Fibroblast of skin of abdomen (primary cell): ENCODE results near the gene N4BP2L1.

Source experiments
- DNase-seq: peaks from one replicate; pipeline ENCODE4 v3.0.0-alpha.2; 2013

N4BP2L1 gene

DNA sequence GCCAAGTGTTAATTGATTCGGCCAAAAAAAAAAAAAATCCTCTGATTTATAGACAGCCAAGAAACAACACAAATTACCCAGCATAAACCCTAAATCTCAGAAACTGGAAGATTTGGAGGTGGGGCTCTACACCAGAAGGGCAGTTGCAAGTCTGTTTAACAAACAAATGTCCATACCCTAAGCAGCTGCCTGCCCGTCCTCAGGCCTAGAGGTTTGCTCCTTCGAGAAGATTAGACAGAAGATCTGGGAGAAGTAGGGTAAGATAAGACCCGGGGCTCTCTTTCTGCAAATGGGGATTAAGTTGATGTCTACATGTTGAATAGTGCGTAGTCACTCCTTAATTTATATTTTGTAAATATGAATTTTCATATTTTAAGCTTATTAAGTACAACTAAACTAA lies 3.4 kb upstream of the N4BP2L1 start:
- no peak for DNase-seq

DNA sequence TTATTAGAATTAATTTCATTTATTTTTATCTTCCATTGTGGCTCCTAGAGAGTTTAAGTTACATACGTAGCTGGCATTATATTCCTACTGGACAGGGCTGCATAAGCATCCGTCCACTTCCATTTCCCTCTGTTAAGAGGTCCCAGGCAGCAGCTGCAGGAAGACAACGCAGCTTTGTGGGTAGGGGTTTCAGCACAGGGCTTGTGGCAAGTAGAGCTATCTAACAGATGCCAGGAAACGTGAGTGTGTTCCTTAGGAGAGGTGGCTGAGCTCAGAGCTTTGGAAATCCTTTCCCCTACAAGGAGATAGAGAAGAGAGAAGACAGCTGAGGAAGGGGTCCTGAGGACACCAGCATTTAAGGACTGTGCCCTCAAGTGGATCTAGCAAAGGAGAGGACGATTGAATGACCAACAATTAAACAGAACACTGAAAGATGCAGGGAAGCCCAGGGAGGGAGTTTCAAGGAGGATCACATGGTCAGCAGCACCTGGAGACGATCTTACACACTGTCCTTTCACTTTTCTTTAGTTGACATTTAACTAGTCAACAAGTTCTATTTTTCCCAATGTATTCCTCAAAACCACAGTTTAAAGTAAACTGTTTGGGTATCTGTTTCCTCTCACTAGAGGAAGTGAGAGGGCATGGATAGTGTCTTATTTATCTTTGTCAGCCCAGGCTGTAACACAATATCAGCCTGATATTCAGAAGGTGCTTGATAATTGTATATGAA lies 2.3 kb upstream of the N4BP2L1 start:
- DNase-seq = no peak

GRCh38 chr13:32429433-32429909 lies 1.5 kb upstream of the N4BP2L1 start:
- no peak for DNase-seq

- DNase-seq = no peak
These were observed 877 bp upstream of the N4BP2L1 start for GRCh38 chr13:32428581-32429432.

GRCh38 chr13:32426990-32427851 lies 709 bp downstream of the N4BP2L1 start:
- peak; percentile 10 for DNase-seq

GRCh38 chr13:32426191-32426989 lies 1.5 kb downstream of the N4BP2L1 start:
- DNase-seq = no peak

GRCh38 chr13:32425158-32425557 lies 2.8 kb downstream of the N4BP2L1 start:
- DNase-seq = no peak

DNA sequence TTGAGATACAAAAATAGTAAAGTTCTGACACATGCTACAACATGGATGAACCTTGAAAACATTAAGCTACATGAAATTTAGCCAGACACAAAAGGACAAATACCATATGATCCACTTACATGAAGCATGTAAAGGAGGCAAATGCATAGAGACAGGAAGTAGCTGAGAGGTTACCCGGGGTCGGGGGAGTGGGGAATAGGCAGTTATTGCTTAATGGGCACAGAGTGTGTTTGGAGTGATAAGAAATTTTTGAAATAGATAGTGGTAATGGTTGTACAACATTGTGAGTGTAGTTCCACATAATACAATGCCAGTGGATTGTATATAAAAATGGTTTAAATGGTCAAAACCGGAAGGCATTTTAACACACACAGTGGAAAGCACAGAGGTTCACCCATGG lies 4.3 kb downstream of the N4BP2L1 start:
- DNase-seq = no peak

GRCh38 chr13:32419862-32420261 lies 8.1 kb downstream of the N4BP2L1 start:
- DNase-seq = no peak

DNA sequence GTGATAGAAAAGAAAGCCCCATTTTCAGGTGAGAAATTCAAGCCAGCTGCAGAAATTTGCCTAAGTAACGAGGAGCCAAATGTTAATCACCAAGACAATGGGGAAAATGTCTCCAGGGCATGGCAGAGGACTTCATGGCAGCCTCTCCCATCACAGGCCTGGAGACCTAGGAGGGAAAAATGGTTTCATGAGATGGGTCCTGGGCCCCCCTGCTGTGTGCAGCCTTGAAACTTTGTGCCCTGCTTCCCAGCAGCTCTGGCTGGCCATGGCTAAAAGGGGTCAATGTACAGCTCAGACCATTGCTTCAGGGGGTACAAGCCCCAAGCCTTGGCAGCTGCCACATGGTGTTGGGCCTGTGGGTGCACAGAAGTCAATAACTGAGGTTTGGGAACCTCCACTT lies 9.9 kb downstream of the N4BP2L1 start:
- no peak for DNase-seq

DNA sequence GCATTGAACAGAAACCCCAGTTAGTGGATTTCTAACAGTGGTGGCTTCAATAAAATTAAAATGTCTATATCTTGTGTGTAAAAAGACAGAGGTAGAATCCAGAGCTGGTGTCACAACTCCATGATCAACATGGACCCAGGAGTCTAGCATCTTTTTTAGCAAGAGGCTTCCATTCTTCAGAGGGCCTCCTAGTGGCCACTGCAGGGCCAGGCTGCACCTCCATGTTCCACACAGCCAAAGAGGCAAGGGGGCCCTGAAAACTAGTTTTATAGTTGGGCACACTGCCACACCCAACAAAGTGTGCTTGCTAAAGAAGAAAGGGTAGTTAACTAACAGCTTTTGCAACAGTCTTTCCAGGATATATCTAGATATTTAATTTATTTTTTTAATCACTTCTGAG lies 12.9 kb downstream of the N4BP2L1 start:
- no peak for DNase-seq

DNA sequence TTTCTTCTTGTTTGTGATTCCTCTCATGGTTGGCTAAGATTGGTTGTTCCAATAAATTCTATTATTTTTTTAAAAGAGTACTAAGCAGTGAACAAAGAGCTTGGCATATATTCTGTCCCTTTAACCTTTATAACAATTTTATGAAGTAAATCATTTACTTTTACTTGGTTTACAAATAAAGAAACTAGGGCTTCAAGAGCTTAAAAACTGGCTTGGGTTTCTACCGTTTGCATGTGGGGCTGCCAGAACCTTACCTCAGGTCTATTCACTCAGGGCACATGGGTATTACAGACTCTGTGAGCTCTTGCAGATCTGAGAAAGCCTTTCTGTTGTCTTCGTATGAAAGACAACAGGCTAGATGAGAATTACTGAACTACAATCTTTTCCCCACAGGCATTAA lies 13.3 kb downstream of the N4BP2L1 start:
- DNase-seq = no peak

- no peak for DNase-seq
These were observed 14.6 kb downstream of the N4BP2L1 start for GRCh38 chr13:32413284-32413683.

DNA sequence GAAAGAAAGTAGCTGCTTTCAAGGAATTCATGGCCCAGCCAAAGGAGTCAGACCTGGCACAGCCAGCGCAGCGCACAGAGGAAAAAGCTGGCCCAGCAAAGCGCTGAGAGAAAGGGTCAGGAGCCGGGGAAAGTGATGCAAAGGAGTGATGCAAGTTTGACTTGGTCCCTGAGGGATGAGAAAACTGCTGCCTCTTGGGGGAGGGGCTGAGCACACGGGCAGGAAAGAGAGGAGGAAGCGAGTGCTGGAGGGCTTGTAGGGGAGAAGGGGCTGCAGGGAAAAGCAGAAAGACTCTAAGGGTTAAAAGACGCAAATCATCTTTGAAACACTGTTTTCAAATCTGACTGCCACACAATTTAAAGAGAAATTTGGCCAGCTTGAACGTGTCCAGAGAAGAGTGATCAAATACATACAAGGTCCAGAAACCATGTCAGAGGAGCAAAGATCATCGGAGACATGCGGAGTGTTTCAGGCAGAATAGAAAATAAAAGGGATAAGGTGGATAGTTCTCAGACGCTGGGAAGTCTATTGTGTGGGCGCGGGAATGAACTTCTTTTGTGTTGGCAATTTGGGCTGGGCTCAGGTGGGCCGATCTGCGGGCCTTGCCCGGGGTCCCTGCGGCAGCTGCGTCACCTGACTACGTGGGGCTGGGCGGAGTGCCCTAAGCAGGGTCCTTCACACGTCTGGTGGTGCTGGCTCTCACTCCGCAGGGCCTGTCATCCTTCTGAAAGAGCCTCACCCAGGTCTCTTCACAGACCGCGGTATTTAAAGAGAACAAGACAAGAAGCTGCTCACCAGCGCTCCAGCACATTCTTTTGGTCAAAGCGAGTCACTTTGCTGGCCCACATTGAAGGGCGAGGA lies 18.1 kb downstream of the N4BP2L1 start:
- peak; percentile 79 for DNase-seq

- no peak for DNase-seq
These were observed 19.0 kb downstream of the N4BP2L1 start for GRCh38 chr13:32409001-32409313.

DNA sequence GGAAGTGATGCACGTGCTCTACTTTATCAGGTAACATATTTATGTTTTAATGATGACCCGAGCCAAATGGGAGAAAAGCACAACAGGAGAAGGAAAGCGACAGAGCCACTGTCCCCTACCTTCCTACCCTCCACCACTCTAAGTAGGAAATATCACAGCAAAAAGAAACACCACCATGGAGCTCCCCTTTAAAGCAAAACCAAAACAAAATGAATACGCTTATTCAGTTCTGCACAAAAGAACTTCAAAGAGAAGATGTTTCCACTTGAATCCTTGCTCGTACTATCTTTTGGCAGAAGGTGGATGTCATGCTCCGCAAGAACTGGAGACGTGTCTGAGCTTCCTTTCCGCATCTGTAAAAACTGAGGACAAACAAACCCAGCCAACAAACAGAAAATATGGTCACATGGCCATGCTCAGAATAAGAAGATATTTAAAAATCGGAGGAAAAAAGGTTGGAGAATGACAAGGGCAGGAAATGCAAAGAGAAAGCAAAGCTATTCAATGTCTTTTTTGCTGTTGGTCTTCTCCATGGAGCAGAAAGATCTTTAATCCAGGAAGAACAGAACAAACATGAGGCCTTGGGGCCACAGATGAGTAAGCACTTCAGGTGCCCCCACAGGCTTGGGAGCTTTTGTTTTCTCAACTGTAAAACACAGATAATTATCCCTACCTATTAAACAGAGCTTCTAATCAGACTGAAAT lies 19.5 kb downstream of the N4BP2L1 start:
- no peak for DNase-seq

DNA sequence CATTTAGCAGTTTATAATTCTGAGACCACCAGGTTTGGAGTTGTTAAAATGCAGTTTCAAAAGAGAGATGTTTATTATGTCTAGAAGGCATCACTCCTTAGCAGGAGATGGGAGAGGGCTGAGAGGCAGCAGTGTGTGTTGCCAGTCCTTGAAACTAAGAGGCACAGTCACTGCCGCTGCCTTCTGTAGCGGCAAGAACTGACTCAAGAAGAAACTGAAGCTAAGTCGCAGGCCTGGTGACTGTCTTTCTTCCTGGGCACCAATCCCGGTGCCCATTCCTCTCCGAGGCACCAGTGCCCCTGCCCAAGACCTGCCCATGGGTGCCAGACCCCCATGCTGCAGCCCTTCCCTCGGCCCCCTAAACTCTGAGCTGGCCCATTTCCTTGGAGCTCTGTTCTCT lies 20.1 kb downstream of the N4BP2L1 start:
- no peak for DNase-seq

DNA sequence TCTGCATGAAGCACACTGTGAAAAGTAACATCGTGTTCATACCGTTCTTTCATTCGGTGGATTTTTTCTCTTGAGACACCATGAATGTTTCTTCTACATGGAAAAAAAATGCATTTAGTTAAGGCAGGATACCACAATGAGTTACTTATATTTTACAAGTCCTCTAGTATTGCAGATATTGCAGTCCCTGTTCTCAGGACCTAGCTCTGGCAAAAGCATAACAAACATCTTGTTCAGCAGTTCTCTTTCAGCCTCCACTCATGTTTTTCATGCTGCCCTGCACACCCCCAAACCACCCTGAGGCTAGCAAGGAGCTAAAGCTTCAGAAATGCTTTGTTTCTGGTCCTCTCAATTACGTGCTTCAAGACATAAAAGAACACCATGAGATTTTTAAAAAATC lies 24.8 kb downstream of the N4BP2L1 start:
- DNase-seq = no peak

DNA sequence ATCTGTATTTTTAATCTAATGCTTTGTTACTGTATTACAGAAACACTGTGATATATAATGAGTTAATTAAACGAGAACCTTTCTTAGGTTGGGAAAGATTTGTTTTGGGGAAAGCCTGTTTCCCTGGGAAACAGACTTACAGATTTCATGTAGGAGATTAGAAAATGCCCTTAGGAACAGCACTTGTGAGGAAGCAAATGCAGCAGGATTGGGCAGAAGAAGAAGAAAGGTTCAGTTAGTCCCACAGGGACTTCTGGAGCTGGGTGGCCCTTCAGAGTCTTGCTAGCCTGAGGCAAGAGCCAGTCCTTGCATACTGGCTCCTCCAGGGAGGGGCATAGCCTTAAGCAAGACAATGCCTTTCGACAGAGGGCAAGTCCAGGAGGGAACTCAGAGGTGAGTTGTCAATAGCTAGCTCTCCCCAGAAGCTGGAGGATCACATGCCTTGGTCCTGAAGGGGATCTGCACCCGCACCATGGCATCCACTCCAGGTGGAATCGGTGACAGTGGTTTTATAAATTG lies 36.8 kb downstream of the N4BP2L1 start:
- DNase-seq = no peak

DNA sequence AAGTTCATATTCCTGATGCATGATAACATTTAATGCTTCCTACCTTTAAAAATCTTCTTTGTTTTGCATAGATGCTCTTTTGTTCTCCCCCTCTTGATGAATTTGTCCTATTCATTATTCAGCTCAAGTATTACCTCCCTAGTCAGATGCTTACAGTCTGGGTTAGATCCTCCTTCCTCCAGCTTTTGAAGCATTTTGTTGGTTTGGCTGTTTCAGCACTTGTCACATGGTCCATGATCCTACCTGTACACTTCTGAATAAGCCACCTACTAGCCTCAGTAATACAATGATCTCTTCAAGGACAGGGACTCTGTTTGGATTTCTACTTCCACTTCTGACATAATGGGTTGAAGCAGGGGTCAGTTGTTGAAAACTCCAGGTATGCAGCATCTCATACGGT lies 37.4 kb downstream of the N4BP2L1 start:
- no peak for DNase-seq
